Prostate gland (tissue), 2 donors: Measurements from ENCODE around the gene SPATA20.

ENCODE experiments used
- CTCF ChIP-seq, 4 experiments: fragments of 200-600 bp in 2 of 4; fragments of 450-650 bp in 2 of 4; sonication (generic) in 2 of 4; IDR thresholded peaks; 1 replicate in 3 of 4; 2 replicates in 1 of 4; pipeline ENCODE4 v1.5.1; 2016 to 2019; ENCODE audit warnings: antibody characterized with exemption in 4 of 4, mild to moderate bottlenecking in 2 of 4, moderate library complexity in 2 of 4
- POLR2AphosphoS5 ChIP-seq: sonication (generic); formaldehyde crosslinking; IDR thresholded peaks from one replicate; pipeline ENCODE4 v1.6.1; 2017; ENCODE audit warnings: antibody characterized with exemption

GRCh38 chr17:50564916-50565315, 17.9 kb downstream of the SPATA20 start:
- no peak for TF ChIP-seq CTCF (IDR thresholded peaks at IDR 0.05)
- no peak for TF ChIP-seq POLR2AphosphoS5
